ENCODE results near the gene RIC3. TPM values are rescaled to one million over a fixed set of nuclear protein-coding genes. Genes with fewer than 3 reads are reported as not detected.
"Not testable (repeated sequence)": the region's sequence is repeated elsewhere in the genome, so short reads cannot be mapped to it uniquely, and the experiment has no call there.

RIC3 gene
- total RNA-seq, 1 experiment from 2014 or later: not detected

GRCh38 chr11:8177136-8177535 is 8.3 kb upstream of the RIC3 start:
- TF ChIP-seq, protein P1, sequence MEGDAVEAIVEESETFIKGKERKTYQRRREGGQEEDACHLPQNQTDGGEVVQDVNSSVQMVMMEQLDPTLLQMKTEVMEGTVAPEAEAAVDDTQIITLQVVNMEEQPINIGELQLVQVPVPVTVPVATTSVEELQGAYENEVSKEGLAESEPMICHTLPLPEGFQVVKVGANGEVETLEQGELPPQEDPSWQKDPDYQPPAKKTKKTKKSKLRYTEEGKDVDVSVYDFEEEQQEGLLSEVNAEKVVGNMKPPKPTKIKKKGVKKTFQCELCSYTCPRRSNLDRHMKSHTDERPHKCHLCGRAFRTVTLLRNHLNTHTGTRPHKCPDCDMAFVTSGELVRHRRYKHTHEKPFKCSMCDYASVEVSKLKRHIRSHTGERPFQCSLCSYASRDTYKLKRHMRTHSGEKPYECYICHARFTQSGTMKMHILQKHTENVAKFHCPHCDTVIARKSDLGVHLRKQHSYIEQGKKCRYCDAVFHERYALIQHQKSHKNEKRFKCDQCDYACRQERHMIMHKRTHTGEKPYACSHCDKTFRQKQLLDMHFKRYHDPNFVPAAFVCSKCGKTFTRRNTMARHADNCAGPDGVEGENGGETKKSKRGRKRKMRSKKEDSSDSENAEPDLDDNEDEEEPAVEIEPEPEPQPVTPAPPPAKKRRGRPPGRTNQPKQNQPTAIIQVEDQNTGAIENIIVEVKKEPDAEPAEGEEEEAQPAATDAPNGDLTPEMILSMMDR (conservative IDR thresholded peaks at IDR 0.05; ENCODE audit: low read depth, low read length): no peak
- TF ChIP-seq EZH2 (IDR thresholded peaks at IDR 0.05; ENCODE audit: borderline replicate concordance, low read depth, low read length, poor library complexity, severe bottlenecking): no peak
- POLR2A ChIA-PET (ENCODE audit: low non-redundant PET): no interaction called here
- no peak for DNase-seq (ENCODE audit: low spot score)
- H3K27me3 ChIP-seq (replicated peaks; ENCODE audit: insufficient read depth, low read depth, low read length, poor library complexity): peaks cover 5% of the 10 kb centered on the region
- no peak overlapping the region for H3K27ac ChIP-seq (ENCODE audit: low read depth, low read length, poor library complexity, severe bottlenecking)
- no peaks in the 10 kb centered on the region for H3K4me1 ChIP-seq (ENCODE audit: insufficient read depth, low read length, poor library complexity, severe bottlenecking)
- CTCF ChIA-PET: no interaction called here
- H3K4me3 ChIP-seq (ENCODE audit: low read depth, low read length, poor library complexity, severe bottlenecking): no peak overlapping the region
- no TSS peak for BruUV-seq (replicated peaks)
- H3K36me3 ChIP-seq (ENCODE audit: insufficient read depth, low read length, poor library complexity, severe bottlenecking): no peaks in the 10 kb centered on the region
- intact Hi-C loops (cut with micrococcal nuclease; ENCODE audit: unreplicated experiment): no loop called here
- no peaks in the 10 kb centered on the region for H3K9me3 ChIP-seq (ENCODE audit: low read depth, low read length, poor library complexity, severe bottlenecking)

DNA sequence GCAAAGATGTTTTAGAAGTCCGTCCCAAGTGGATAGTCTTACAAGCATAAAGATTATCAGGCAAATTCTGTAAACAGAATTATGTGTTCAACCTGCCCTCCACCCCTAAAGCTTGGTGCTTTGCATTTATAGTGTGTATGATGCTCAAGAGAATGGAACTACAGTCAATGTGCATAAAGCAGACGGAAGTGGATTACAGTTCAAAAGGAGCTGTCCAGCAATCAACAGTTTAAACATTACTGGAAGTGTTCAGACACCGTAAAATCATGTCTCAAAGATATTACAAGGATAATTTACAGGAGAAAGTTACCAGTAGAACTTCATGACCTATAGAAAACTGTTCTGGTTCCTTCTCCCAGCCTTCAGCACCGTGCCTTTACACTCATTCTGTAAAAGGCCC is 1.0 kb downstream of the RIC3 start:
- TF ChIP-seq EZH2 (IDR thresholded peaks at IDR 0.05; ENCODE audit: borderline replicate concordance, low read depth, low read length, poor library complexity, severe bottlenecking): no peak
- TF ChIP-seq, protein P1 (conservative IDR thresholded peaks at IDR 0.05; ENCODE audit: low read depth, low read length): no peak
- no peak for DNase-seq (ENCODE audit: low spot score)
- POLR2A ChIA-PET (ENCODE audit: low non-redundant PET): no interaction called here
- H3K27ac ChIP-seq (ENCODE audit: low read depth, low read length, poor library complexity, severe bottlenecking): no peak overlapping the region
- no peaks in the 10 kb centered on the region for H3K36me3 ChIP-seq (ENCODE audit: insufficient read depth, low read length, poor library complexity, severe bottlenecking)
- H3K27me3 ChIP-seq (replicated peaks; ENCODE audit: insufficient read depth, low read depth, low read length, poor library complexity): peaks cover 28% of the 10 kb centered on the region
- H3K4me3 ChIP-seq (ENCODE audit: low read depth, low read length, poor library complexity, severe bottlenecking): no peak overlapping the region
- H3K9me3 ChIP-seq (ENCODE audit: low read depth, low read length, poor library complexity, severe bottlenecking): no peaks in the 10 kb centered on the region
- no peaks in the 10 kb centered on the region for H3K4me1 ChIP-seq (ENCODE audit: insufficient read depth, low read length, poor library complexity, severe bottlenecking)
- CTCF ChIA-PET: no interaction called here
- intact Hi-C loops (cut with micrococcal nuclease; ENCODE audit: unreplicated experiment): no loop called here
- no TSS peak for BruUV-seq (replicated peaks)

GRCh38 chr11:8164746-8165145 is 4.1 kb downstream of the RIC3 start:
- H3K27me3 ChIP-seq (replicated peaks; ENCODE audit: insufficient read depth, low read depth, low read length, poor library complexity): peaks cover 28% of the 10 kb centered on the region
- CTCF ChIA-PET: no interaction called here
- no peaks in the 10 kb centered on the region for H3K9me3 ChIP-seq (ENCODE audit: low read depth, low read length, poor library complexity, severe bottlenecking)
- H3K27ac ChIP-seq (ENCODE audit: low read depth, low read length, poor library complexity, severe bottlenecking): no peak overlapping the region
- POLR2A ChIA-PET (ENCODE audit: low non-redundant PET): no interaction called here
- H3K4me3 ChIP-seq (ENCODE audit: low read depth, low read length, poor library complexity, severe bottlenecking): no peak overlapping the region
- no peaks in the 10 kb centered on the region for H3K4me1 ChIP-seq (ENCODE audit: insufficient read depth, low read length, poor library complexity, severe bottlenecking)
- intact Hi-C loops (cut with micrococcal nuclease; ENCODE audit: unreplicated experiment): no loop called here
- DNase-seq (ENCODE audit: low spot score): no peak
- H3K36me3 ChIP-seq (ENCODE audit: insufficient read depth, low read length, poor library complexity, severe bottlenecking): no peaks in the 10 kb centered on the region
- no TSS peak for BruUV-seq (replicated peaks)
- TF ChIP-seq, protein P1 (conservative IDR thresholded peaks at IDR 0.05; ENCODE audit: low read depth, low read length): no peak
- no peak for TF ChIP-seq EZH2 (IDR thresholded peaks at IDR 0.05; ENCODE audit: borderline replicate concordance, low read depth, low read length, poor library complexity, severe bottlenecking)

DNA sequence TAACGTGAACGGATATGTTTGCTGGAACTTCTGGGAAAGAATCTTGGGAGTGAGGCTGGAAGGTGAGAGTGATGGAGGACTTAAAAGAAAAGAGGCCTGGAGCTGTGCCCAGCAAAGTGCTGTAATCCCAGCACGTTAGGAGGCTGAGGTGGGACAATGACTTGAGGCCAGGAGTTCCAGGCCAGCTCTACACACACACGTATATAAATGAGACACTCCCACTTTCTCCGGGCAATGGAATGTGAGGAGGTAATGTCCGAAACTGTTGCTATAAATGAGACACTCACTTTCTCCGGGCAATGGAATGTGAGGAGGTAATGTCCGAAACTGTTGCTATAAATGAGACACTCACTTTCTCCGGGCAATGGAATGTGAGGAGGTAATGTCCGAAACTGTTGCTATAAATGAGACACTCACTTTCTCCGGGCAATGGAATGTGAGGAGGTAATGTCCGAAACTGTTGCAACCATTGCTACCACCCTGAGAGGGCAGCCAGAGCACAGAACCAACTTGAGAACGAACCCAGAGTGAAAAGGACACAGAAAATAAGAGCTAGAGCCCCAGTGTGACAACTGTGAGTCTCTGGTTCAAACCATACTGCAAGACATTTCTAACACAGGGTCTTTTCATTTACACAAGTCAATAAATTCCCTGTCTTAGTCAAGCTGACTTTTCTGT is 7.1 kb downstream of the RIC3 start:
- H3K36me3 ChIP-seq (ENCODE audit: insufficient read depth, low read length, poor library complexity, severe bottlenecking); CTCF ChIA-PET; intact Hi-C loops (cut with micrococcal nuclease; ENCODE audit: unreplicated experiment); DNase-seq (ENCODE audit: low spot score); H3K27ac ChIP-seq (ENCODE audit: low read depth, low read length, poor library complexity, severe bottlenecking); H3K27me3 ChIP-seq (replicated peaks; ENCODE audit: insufficient read depth, low read depth, low read length, poor library complexity); H3K9me3 ChIP-seq (ENCODE audit: low read depth, low read length, poor library complexity, severe bottlenecking); H3K4me3 ChIP-seq (ENCODE audit: low read depth, low read length, poor library complexity, severe bottlenecking); H3K4me1 ChIP-seq (ENCODE audit: insufficient read depth, low read length, poor library complexity, severe bottlenecking); BruUV-seq (replicated peaks): not testable (repeated sequence)
- POLR2A ChIA-PET (ENCODE audit: low non-redundant PET): interaction anchor here (0.6 kb wide), 1 partner anchor 11 kb away, joined by 4 read pairs; no protein-coding TSS in a partner anchor
